H1 (cell line): Measurements from ENCODE around the gene SFMBT2.

Source experiments
- JUND ChIP-seq: IDR thresholded peaks from 2 replicates; pipeline ENCODE4 v1.6.1; 2011; ENCODE audit warnings: mild to moderate bottlenecking, improper control_type of control experiment, low read length
- TF ChIP-seq, protein P1 (sequence below), 3 experiments: IDR thresholded peaks; 1 replicate in 2 of 3; 2 replicates in 1 of 3; pipeline versions ENCODE4 v1.5.1 to v1.6.1; 2011; ENCODE audit warnings: low read length in 3 of 3, mild to moderate bottlenecking in 3 of 3, inconsistent platforms in 2 of 3, low read depth in 1 of 3, moderate library complexity in 1 of 3; ENCODE audit not compliant: insufficient read depth in 1 of 3; ENCODE audit errors: control extremely low read depth in 1 of 3

DNA sequence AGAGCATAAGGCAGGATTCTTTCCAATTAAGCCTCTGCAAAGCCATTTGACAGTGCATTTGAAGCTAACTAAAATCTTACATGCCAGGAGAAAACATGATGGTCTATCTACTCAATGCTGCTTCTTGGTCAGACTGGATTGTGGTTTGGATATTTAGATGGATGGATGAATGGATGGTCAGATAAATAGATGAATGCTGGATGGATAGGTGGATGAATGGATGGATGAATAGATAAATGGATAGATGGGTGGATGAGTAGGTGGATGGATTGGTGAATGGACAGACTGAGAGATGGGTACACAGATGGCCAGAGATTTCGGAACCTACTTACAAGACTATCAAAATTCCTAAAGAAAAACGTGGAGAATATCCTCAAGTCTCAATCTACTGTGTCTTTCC lies 127.6 kb downstream of the SFMBT2 start:
- no peak for TF ChIP-seq JUND
- TF ChIP-seq, protein P1, sequence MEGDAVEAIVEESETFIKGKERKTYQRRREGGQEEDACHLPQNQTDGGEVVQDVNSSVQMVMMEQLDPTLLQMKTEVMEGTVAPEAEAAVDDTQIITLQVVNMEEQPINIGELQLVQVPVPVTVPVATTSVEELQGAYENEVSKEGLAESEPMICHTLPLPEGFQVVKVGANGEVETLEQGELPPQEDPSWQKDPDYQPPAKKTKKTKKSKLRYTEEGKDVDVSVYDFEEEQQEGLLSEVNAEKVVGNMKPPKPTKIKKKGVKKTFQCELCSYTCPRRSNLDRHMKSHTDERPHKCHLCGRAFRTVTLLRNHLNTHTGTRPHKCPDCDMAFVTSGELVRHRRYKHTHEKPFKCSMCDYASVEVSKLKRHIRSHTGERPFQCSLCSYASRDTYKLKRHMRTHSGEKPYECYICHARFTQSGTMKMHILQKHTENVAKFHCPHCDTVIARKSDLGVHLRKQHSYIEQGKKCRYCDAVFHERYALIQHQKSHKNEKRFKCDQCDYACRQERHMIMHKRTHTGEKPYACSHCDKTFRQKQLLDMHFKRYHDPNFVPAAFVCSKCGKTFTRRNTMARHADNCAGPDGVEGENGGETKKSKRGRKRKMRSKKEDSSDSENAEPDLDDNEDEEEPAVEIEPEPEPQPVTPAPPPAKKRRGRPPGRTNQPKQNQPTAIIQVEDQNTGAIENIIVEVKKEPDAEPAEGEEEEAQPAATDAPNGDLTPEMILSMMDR (IDR thresholded peaks at IDR 0.05; ENCODE audit: control extremely low read depth in 1 of 3, insufficient read depth in 1 of 3, low read depth in 1 of 3, low read length in 3 of 3) = no peak
